IPS-20b (cell line): ENCODE measurements around the gene JAG1.
"Not testable (repeated sequence)": the region's sequence is repeated elsewhere in the genome, so short reads cannot be mapped to it uniquely, and the experiment has no call there.

ENCODE experiments used
- H3K27ac ChIP-seq: one replicate; pipeline ENCODE4 v1.5.1; 2013; ENCODE audit warnings: low read length
- H3K27me3 ChIP-seq: 2 replicates; pipeline ENCODE4 v1.6.1; 2013; ENCODE audit warnings: mild to moderate bottlenecking, low read length, inconsistent platforms; ENCODE audit not compliant: insufficient read depth
- H3K36me3 ChIP-seq: 2 replicates; pipeline ENCODE4 v1.6.1; 2013; ENCODE audit warnings: low read depth, mild to moderate bottlenecking, inconsistent platforms, low read length, moderate library complexity; ENCODE audit not compliant: insufficient read depth
- H3K4me1 ChIP-seq: 2 replicates; pipeline ENCODE4 v1.6.1; 2013; ENCODE audit warnings: mild to moderate bottlenecking, control low read depth, inconsistent platforms, low read length, moderate library complexity; ENCODE audit not compliant: insufficient read depth
- H3K4me3 ChIP-seq: 2 replicates; pipeline ENCODE4 v1.5.1; 2013; ENCODE audit warnings: mild to moderate bottlenecking, low read length, inconsistent platforms
- H3K9ac ChIP-seq: 2 replicates; pipeline ENCODE4 v1.6.1; 2013; ENCODE audit warnings: low read depth, mild to moderate bottlenecking, inconsistent platforms, low read length, moderate library complexity
- H3K9me3 ChIP-seq: 2 replicates; pipeline ENCODE4 v1.6.1; 2013; ENCODE audit warnings: mild to moderate bottlenecking, low read depth, low read length, inconsistent platforms; ENCODE audit not compliant: insufficient read depth

Gene JAG1

DNA sequence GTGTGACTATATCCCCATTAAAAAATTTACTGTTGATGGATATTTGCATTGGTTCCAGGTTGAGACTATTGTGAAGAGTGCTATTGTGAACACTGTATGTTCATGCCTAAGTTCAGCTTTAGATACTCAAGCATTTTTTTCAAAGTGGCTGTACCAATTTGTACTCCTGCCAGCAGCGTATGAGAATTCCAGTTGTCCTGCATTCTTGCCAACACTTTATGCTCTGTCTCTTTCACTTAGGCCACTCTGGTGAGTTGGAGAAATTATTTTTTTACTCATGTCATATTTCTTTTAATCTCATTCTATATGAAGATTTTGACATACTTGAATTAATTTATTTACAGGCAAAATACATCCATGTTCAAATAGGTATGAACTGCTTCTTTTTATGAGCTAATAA lies 76.2 kb downstream of the JAG1 start:
- H3K9ac ChIP-seq = no peak overlapping the region
- no peaks in the 10 kb centered on the region for H3K27me3 ChIP-seq
- no peaks in the 10 kb centered on the region for H3K36me3 ChIP-seq
- no peaks in the 10 kb centered on the region for H3K9me3 ChIP-seq
- no peaks in the 10 kb centered on the region for H3K4me1 ChIP-seq
- H3K4me3 ChIP-seq = no peak overlapping the region
- H3K27ac ChIP-seq = no peak overlapping the region

- Histone ChIP-seq H3K9ac (no peak overlapping the region), H3K36me3 (no peaks in the 10 kb centered on the region), H3K27me3 (no peaks in the 10 kb centered on the region), H3K4me3 (no peak overlapping the region), H3K4me1 (no peaks in the 10 kb centered on the region), H3K9me3 (no peaks in the 10 kb centered on the region), H3K27ac (no peak overlapping the region)
Measured at GRCh38 chr20:10596710-10597121, 77.1 kb downstream of the JAG1 start.

DNA sequence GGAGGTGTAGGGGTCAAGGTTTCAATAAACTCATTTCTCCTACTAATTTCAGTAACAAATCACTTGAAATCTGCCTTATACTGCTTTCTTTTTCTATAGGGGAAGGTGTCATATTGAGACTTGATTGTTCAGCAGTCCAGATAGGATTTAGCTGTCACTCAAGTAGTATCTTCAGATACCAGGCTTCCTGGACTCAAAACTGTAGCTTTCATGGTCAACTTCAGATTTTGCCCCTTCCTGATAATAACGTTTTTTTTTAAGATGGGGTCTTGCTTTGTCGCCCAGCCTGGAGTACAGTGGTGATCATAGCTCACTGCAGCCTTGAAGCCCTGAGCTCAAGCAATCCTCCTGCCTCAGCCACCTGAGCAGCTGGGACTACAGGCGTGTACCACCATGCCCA lies 77.8 kb downstream of the JAG1 start:
- Histone ChIP-seq H3K36me3 (no peaks in the 10 kb centered on the region), H3K27ac (no peak overlapping the region), H3K27me3 (no peaks in the 10 kb centered on the region), H3K4me3 (no peak overlapping the region), H3K9me3 (no peaks in the 10 kb centered on the region), H3K9ac (no peak overlapping the region), H3K4me1 (no peaks in the 10 kb centered on the region)

GRCh38 chr20:10595266-10595665 lies 78.5 kb downstream of the JAG1 start:
- Histone ChIP-seq H3K4me3 (no peak overlapping the region), H3K9ac (no peak overlapping the region), H3K9me3 (no peaks in the 10 kb centered on the region), H3K4me1 (no peaks in the 10 kb centered on the region), H3K27ac (no peak overlapping the region), H3K27me3 (no peaks in the 10 kb centered on the region), H3K36me3 (no peaks in the 10 kb centered on the region)

- Histone ChIP-seq H3K27ac (no peak overlapping the region), H3K27me3 (no peaks in the 10 kb centered on the region), H3K9me3 (no peaks in the 10 kb centered on the region)
Measured at GRCh38 chr20:10594296-10594868, 79.4 kb downstream of the JAG1 start.

GRCh38 chr20:10591946-10592521 lies 81.8 kb downstream of the JAG1 start:
- Histone ChIP-seq H3K9ac (no peak overlapping the region), H3K9me3 (no peaks in the 10 kb centered on the region; the same call in 1 of the 2 replicates), H3K27me3 (no peaks in the 10 kb centered on the region), H3K36me3 (no peaks in the 10 kb centered on the region), H3K27ac (no peak overlapping the region), H3K4me3 (no peak overlapping the region), H3K4me1 (no peaks in the 10 kb centered on the region)

More at GRCh38 chr20:10594296-10594868, 79.4 kb downstream of the JAG1 start:
- no peak overlapping the region for H3K9ac ChIP-seq
- H3K4me3 ChIP-seq = no peak overlapping the region
- no peaks in the 10 kb centered on the region for H3K36me3 ChIP-seq
- H3K4me1 ChIP-seq = no peaks in the 10 kb centered on the region

DNA sequence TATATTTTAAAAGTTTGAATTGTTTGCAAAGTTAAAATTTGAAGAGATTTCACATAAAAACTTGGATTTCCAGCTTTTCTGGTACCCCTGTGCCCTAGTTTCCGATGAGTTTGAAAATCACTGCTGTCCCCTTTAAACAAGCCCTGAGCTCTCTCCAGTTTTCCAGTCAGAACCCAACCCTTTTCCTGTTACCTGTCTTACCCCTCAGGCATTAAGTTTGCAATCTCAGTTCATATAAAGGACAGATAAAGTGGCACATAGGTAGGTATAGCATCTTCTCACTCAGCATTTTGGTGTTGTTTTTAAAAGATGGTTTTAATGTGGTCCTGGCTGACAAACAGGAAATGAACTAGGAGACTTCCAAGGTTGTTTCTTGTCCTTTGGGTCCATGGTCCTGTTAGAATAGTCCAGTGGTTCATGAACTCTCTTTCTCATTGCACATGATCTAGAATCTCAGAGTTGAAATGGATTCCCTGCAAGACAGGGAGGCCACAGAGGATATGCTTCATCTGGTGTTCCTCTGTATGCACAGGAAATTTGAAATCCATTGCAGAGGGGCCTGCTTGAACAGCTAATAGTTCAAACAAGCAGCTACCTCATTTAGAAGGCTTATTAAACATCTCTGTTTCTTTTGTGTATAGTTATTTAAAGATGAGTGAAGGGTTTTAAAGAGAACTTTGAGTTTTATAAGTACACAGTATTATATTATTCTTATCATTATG lies 82.7 kb downstream of the JAG1 start:
- Histone ChIP-seq H3K4me1 (no peaks in the 10 kb centered on the region), H3K4me3 (no peak overlapping the region), H3K9ac (no peak overlapping the region), H3K27ac (no peak overlapping the region), H3K27me3 (no peaks in the 10 kb centered on the region), H3K36me3 (no peaks in the 10 kb centered on the region), H3K9me3 (no peaks in the 10 kb centered on the region; the same call in 1 of the 2 replicates)

DNA sequence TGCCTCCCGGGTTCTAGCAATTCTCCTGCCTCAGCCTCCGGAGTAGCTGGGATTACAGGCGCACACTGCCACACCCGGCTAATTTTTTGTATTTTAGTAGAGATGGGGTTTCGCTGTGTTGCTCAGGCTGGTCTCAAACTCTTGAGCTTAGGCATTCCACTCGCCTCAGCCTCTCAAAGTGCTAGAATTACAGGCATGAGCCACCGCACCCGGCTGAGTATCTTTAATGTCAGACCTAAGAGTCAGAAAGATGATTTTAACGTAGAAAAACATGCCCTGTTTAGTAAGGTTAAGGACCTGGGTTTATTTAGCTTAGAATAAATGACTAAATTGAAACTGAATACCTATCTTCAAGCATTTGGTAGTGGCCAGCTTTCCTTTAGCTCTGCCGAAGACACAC lies 83.4 kb downstream of the JAG1 start:
- not testable (repeated sequence) for H3K4me1 ChIP-seq, H3K36me3 ChIP-seq, H3K27ac ChIP-seq, H3K27me3 ChIP-seq, H3K9ac ChIP-seq, H3K9me3 ChIP-seq, H3K4me3 ChIP-seq
